HCT116 (cell line): ENCODE measurements around the gene ATP5F1D.

Experiments used
- EGR1 ChIP-seq: IDR thresholded peaks from 2 replicates; pipeline ENCODE4 v1.6.1; 2012; ENCODE audit warnings: low read depth
- EZH2 ChIP-seq: fragments of 200-600 bp; sonication (generic); IDR thresholded peaks from 2 replicates; pipeline ENCODE4 v1.6.1; 2017; ENCODE audit warnings: antibody characterized with exemption, mixed run types
- JUND ChIP-seq: IDR thresholded peaks from 2 replicates; pipeline ENCODE4 v1.6.1; 2012
- POLR2A ChIP-seq: IDR thresholded peaks from 2 replicates; pipeline ENCODE4 v1.7.0; 2011; ENCODE audit warnings: borderline replicate concordance; ENCODE audit not compliant: insufficient read depth, insufficient read length; ENCODE audit errors: extremely low read depth
- POLR2AphosphoS5 ChIP-seq: IDR thresholded peaks from 2 replicates; pipeline ENCODE4 v1.6.1; 2011; ENCODE audit warnings: mild to moderate bottlenecking, low read depth, low read length, moderate library complexity
- RAD21 ChIP-seq: IDR thresholded peaks from 2 replicates; pipeline ENCODE4 v1.6.1; 2012; ENCODE audit warnings: low read depth, mild to moderate bottlenecking
- TCF7L2 ChIP-seq: IDR thresholded peaks from 2 replicates; pipeline ENCODE4 v1.7.0; 2011; ENCODE audit warnings: borderline replicate concordance, inconsistent platforms; ENCODE audit not compliant: insufficient read depth, insufficient read length; ENCODE audit errors: extremely low read depth
- YY1 ChIP-seq: IDR thresholded peaks from 2 replicates; pipeline ENCODE4 v1.6.1; 2011; ENCODE audit warnings: low read length, low read depth, moderate library complexity, mild to moderate bottlenecking; ENCODE audit not compliant: insufficient replicate concordance; ENCODE audit errors: extremely low read depth
- TF ChIP-seq, protein P1 (sequence below): IDR thresholded peaks from 2 replicates; pipeline ENCODE4 v1.6.1; 2012
- TF ChIP-seq, protein P2 (sequence below), 3 experiments: fragments of 200-600 bp in 1 of 3; sonication (generic) in 1 of 3; IDR thresholded peaks in 2 of 3; conservative IDR thresholded peaks in 1 of 3; 2 replicates each; pipeline ENCODE4 v1.5.1; 2012 to 2017; ENCODE audit warnings: low read depth in 2 of 3, low read length in 2 of 3, antibody characterized with exemption in 1 of 3, borderline replicate concordance in 1 of 3, control low read depth in 1 of 3, mild to moderate bottlenecking in 1 of 3, mixed read lengths in 1 of 3, mixed run types in 1 of 3, moderate library complexity in 1 of 3; ENCODE audit not compliant: insufficient read depth in 1 of 3
- TF ChIP-seq, protein P3 (sequence below): IDR thresholded peaks from 2 replicates; pipeline ENCODE4 v1.6.1; 2011; ENCODE audit warnings: mild to moderate bottlenecking, low read length, moderate library complexity; ENCODE audit not compliant: insufficient replicate concordance; ENCODE audit errors: extremely low read depth

DNA sequence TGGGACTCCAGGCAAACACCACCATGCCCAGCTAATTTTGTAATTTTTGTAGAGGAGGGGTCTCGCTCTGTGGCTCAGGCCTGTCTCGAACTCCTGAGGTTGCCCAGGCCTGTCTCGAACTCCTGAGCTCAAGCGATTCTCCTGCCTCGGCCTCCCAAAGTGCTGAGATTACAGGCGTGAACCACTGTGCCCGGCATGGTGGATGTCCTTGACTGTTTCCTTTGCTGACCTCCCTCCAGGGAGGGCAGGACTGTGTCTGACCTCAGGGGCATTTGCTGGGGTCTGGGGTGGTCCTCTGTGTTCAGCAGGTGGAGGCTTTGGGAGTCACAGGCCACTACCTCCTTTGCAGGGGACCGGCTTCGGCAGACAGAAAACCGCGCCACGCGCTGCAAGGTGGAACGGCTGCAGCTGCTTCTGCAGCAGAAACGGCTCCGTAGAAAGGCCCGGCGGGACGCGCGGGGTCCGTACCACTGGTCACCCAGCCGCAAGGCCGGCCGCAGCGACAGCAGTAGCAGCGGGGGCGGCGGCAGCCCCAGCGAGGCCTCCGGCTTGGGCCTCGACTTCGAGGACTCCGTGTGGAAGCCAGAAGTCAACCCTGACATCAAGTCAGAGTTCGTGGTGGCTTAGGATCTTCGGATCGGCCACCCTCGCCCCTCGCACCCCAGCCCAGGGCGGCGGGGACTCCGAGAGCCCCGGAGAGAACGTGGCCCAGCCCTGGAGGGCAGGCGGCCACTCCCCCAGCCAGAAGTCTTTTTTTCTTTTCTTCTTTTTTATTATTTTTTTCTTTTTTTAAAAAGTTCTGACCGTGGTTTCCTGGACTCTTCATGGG is 15.3 kb downstream of the ATP5F1D start:
- TF ChIP-seq, protein P1, sequence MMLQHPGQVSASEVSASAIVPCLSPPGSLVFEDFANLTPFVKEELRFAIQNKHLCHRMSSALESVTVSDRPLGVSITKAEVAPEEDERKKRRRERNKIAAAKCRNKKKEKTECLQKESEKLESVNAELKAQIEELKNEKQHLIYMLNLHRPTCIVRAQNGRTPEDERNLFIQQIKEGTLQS: no peak
- TF ChIP-seq, protein P2, sequence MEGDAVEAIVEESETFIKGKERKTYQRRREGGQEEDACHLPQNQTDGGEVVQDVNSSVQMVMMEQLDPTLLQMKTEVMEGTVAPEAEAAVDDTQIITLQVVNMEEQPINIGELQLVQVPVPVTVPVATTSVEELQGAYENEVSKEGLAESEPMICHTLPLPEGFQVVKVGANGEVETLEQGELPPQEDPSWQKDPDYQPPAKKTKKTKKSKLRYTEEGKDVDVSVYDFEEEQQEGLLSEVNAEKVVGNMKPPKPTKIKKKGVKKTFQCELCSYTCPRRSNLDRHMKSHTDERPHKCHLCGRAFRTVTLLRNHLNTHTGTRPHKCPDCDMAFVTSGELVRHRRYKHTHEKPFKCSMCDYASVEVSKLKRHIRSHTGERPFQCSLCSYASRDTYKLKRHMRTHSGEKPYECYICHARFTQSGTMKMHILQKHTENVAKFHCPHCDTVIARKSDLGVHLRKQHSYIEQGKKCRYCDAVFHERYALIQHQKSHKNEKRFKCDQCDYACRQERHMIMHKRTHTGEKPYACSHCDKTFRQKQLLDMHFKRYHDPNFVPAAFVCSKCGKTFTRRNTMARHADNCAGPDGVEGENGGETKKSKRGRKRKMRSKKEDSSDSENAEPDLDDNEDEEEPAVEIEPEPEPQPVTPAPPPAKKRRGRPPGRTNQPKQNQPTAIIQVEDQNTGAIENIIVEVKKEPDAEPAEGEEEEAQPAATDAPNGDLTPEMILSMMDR (IDR thresholded peaks at IDR 0.05 in 2 of 3, conservative IDR thresholded peaks at IDR 0.05 in 1 of 3; ENCODE audit: borderline replicate concordance in 1 of 3, insufficient read depth in 1 of 3, low read depth in 2 of 3, low read length in 2 of 3): no peak
- TF ChIP-seq POLR2AphosphoS5 (no peak; the same call in none of the 2 replicates), JUND (no peak), RAD21 (no peak), POLR2A (no peak), EGR1 (no peak), TCF7L2 (no peak), YY1 (no peak), EZH2 (no peak)
- TF ChIP-seq, protein P3, sequence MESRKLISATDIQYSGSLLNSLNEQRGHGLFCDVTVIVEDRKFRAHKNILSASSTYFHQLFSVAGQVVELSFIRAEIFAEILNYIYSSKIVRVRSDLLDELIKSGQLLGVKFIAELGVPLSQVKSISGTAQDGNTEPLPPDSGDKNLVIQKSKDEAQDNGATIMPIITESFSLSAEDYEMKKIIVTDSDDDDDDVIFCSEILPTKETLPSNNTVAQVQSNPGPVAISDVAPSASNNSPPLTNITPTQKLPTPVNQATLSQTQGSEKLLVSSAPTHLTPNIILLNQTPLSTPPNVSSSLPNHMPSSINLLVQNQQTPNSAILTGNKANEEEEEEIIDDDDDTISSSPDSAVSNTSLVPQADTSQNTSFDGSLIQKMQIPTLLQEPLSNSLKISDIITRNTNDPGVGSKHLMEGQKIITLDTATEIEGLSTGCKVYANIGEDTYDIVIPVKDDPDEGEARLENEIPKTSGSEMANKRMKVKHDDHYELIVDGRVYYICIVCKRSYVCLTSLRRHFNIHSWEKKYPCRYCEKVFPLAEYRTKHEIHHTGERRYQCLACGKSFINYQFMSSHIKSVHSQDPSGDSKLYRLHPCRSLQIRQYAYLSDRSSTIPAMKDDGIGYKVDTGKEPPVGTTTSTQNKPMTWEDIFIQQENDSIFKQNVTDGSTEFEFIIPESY: no peak
